Hematopoietic multipotent progenitor cell treated with erythropoietin and hydrocortisone succinate and interleukin-3 and kit ligand, for 17 days (in vitro differentiated cells): ENCODE data around the gene SLC29A1.
A peak's percentile ranks its signal among the peaks of the same experiment; 100 is the strongest.

ENCODE experiments used
- DNase-seq: peaks from one replicate; pipeline ENCODE4 v3.0.0-alpha.2; 2015; ENCODE audit warnings: low spot score

SLC29A1 gene

DNA sequence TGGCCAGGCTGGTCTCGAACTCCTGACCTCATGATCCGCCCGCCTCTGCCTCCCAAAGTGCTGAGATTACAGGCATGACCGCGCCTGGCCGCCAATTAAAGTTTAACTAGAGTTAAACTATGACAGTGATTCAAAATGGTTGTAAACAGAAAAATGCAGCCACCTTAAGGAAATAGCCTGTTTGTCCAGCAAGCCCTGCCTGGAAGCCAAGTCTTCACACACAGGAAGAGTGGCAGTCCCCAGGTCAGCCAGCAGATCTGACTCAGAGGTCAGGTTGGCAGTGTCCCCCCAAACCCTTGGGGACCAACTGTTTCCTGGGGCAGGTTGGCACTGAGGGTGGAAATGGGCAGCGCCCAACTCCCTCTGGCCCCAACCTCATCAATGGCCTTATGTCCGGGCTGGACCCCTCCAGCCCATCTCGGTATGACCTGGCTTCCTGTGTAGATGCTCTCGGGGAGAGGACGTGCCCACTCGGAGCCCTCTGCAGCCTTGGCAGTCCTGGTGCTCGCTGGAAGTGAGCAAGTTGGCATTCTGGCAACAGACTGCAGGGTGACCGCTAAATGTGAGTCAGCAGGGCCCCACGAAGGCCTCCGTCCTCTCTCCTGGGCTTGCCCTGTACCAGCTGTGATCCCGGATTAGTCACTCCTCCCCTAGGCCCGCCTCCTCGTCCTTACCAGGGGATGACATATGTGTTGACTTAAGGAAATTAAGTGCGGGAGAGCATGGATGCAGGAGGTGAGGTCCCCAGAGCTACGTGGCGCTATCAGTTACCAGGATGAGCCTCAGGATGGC, 13.8 kb downstream of the SLC29A1 start:
- peak; percentile 97 for DNase-seq

DNA sequence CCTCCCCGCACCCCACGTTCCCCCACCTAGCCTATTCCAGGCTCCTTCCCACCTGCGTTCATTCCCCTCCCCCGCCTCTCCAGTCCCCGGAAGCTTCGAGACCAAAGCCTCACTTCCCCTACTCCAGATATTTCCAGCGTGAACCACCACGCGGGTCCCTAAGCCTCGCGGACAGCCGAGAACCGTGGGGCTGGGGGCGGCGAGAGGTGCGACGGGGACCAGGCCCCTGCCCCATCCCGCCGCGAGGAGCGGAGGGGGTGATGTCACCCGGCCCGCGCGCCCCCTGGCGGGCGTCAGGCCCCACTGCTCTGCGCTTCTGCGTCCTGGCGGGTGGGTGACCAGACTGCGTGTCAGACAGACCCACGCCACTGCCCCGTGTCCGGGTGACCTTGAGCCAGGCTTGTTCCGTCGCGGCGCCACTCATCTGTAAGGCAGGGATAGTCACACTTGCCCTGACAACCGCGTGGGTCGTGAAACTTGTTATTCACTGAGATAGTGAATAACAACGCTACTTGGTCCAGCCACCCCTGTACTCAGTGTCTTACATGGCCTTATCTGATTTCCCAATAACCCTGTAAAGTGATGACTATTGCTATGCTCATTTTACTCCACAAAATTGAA, 14.5 kb downstream of the SLC29A1 start:
- DNase-seq = peak; percentile 91

DNA sequence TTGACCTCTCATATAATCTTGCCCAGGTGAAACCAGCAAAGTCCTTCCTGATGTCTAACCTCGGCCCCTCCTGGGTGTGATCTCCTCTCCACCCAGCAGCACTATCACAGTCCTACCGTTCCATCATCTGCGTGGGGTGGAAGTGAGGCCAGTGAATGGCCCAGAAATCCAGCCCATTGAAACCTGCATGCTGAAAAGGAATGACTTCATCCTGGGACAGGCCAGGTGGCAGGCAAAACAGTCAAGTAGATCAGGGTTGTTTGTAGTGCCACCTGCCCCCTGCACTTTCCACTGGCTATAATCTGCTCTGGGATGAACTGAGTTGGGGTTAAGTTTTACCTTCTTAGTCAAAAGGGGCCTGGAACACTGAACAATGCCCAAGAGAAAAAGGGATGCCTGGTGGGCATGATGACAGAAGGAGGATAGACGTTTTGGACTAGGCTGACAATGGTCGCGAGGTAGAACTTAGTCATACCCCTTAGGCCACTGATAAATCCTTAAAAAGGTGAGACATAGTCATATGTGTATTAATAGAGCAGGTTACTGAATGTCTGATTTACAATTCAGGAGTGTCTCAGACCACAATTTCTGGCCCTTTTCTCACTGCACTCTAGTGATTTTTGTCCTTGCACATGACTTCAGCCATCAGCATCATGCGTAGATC, 15.4 kb downstream of the SLC29A1 start:
- no peak for DNase-seq

DNA sequence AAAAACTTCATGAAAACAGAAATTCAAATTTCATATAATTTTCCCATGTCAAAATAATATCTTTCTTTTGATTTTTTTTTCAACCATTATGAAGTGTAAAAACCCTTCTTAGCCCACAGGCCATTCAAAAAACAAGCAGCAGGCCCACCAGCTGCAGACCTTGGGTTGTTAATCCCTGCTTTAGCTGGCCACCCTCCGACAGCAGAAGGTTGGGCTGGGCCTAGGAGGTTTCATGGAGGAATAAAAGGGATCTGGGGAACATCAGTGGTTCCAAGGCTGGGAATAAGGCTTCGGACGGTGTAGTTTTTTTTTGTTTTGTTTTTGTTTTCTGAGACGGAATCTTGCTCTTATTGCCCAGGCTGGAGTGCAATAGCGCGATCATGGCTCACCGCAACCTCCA, 19.9 kb downstream of the SLC29A1 start:
- no peak for DNase-seq

DNA sequence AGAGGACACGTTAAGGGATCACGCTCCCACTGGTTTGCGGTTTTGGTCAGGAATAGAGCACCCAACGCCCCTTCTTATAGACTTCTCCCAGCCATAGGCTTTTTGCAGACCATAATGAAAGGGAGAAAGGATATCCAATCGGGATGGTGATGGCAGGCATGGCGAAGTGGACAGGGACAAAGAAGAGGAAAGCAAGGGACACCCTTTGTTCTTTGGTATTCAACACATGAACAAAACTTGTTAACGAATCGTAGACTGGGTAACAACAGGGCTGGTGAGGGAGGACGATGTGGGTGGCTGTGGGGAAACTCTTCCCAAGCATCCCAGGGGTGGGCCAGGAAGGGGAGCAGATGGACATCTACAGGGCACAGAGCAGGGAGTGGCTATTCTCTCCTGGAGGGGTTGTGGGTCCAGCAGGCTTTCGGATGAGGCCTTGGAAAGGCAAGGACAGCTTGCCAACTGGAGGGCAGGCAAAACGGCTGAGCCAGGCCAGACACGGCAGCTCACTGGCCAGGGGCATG, 22.1 kb downstream of the SLC29A1 start:
- no peak for DNase-seq

DNA sequence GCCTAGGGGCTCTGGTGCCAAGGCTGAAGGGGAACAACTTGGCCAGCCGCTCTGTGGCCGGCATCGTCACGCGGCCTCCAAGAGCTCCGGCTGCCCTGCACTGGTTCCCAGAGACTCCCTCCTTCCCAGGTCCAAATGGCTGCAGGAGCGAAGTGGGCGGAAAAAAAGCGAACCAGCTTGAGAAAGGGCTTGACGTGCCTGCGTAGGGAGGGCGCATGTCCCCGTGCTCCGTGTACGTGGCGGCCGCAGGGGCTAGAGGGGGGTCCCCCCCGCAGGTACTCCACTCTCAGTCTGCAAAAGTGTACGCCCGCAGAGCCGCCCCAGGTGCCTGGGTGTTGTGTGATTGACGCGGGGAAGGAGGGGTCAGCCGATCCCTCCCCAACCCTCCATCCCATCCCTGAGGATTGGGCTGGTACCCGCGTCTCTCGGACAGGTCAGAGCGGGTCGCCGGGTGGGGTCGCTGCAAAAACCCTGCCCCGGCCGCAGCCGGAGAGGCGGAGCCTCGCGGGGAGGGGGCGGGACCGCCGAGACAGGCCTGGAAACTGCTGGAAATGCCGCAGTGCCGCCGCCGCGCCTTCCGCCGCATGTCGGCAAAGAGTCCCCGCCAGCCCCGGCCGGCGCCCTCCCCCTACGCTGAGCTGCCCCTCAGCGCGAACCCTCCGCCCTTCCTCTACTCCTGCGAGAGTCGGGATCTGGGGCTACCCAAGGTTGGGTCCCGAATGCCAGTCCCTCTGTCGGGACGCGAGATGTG, 22.7 kb downstream of the SLC29A1 start:
- peak; percentile 89 for DNase-seq

DNA sequence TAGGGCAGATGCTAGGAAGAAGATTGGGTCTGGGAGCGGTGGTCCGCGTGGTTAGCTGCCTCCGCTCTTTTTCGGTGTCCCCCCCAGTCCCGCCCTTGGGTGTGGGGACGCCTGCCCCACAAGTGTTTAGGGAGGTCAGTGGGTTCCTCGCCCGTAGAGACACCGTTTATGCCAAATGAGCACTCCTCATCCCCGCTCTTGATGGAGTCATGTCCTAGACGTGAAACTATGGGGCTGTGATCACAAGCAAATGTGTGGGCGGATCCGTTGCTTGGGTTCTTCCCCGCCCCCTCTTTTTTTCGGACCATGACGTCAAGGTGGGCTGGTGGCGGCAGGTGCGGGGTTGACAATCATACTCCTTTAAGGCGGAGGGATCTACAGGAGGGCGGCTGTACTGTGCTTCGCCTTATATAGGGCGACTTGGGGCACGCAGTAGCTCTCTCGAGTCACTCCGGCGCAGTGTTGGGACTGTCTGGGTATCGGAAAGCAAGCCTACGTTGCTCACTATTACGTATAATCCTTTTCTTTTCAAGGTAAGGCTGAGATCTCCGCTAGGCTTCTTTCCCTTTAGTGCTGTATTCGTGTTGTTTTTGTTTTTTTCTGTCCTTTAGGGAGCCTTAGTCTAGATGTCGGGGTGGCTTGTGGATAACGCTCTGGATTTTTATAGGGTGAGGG, 23.4 kb downstream of the SLC29A1 start, which contains the start of gene HSP90AB1:
Gene HSP90AB1 (plus strand): TSS at position 439 of the 675 bp plus-strand sequence. CDS start 1,529 bp downstream, outside the sequence.
- DNase-seq = peak; percentile 97

DNA sequence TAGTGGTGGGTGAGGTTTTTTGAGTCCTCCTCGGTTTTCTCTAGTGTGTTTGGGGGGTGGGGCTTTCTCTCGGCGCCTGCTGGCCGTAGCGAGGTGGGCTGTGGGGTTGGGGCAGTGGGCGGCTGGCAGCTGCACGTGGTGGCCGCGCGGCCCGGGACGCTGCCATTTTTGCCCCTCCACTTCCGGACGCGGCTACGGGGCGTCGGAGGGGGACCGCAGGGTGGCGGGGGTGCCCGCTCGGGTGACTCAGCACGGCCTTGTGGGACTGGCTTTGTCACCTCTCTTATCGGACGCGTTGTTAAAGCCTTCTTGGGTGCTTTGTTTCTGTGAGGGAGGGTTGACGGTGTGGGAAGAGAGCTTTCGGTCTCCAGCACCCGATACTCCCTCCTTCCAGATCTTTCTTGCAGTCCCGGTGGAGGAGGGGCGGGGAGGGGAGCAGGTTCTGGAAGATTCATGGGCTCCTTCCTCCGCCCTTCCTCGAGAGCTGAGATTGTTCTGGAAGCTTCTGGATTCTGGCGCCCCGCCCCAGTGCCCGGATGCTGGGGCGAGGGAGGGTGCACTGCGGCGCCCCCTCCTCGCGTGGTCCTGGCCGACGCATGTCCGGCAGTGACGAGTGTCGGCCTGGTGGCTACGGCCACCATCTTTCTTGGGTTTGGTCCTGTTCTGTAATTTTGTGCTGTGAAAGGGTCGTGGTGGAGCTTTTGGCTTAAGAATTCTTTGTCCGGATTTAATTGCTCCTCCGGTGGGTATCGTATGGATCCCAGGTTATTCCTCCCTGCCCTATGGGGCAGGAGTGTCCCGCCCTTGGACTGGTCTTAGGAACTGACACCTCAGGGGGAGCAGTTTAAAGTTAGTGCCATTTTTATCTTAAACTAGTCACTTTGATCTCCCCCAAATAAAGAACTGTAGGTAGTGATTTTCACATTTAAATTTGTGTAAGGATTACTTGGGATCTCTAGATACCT, 24.2 kb downstream of the SLC29A1 start:
- peak; percentile 88 for DNase-seq

DNA sequence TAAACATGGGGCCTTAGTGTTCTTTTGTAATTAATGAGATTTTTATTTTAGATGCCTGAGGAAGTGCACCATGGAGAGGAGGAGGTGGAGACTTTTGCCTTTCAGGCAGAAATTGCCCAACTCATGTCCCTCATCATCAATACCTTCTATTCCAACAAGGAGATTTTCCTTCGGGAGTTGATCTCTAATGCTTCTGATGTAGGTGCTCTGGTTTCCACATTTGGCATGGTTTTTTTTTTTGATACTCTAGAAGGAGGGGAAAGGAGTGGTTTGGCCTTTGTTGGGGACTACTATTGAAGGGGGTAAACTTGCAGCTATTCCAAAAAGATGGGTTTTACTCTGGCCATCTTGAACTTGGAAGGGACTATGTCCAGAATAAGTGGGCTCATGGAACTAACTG, 25.2 kb downstream of the SLC29A1 start:
- peak; percentile 39 for DNase-seq

DNA sequence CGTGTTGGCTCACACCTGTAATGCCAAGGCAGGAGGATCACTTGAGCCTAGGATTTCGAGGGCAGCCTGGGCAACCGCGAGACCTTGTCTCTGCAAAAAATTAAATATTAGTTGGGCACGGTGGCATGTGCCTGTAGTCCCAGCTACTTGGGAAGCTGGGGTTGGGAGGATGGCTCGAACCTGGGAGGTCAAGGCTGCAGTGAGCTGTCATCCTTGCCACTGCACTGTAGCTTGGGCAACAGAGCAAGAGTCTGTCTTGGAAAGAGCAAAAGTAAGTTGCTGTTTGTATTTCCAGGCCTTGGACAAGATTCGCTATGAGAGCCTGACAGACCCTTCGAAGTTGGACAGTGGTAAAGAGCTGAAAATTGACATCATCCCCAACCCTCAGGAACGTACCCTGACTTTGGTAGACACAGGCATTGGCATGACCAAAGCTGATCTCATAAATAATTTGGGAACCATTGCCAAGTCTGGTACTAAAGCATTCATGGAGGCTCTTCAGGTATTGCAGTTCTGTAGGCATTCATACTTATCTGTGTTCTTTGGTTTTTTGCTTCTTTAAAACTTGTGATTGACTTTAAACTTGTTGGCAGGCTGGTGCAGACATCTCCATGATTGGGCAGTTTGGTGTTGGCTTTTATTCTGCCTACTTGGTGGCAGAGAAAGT, 25.8 kb downstream of the SLC29A1 start:
- no peak for DNase-seq

DNA sequence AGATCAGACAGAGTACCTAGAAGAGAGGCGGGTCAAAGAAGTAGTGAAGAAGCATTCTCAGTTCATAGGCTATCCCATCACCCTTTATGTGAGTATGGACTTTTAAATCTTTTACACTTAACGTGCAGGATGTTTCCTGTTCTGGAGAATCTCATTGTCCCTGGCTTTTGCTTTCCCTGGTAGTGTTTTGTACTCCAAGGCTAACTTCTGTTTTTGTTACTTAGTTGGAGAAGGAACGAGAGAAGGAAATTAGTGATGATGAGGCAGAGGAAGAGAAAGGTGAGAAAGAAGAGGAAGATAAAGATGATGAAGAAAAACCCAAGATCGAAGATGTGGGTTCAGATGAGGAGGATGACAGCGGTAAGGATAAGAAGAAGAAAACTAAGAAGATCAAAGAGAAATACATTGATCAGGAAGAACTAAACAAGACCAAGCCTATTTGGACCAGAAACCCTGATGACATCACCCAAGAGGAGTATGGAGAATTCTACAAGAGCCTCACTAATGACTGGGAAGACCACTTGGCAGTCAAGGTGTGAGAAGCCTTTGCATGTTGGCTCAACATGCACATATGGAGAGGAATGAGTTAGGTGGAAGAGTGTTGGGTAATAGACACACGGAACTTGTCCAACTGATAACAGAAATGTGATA, 26.8 kb downstream of the SLC29A1 start:
- DNase-seq = peak; percentile 40

DNA sequence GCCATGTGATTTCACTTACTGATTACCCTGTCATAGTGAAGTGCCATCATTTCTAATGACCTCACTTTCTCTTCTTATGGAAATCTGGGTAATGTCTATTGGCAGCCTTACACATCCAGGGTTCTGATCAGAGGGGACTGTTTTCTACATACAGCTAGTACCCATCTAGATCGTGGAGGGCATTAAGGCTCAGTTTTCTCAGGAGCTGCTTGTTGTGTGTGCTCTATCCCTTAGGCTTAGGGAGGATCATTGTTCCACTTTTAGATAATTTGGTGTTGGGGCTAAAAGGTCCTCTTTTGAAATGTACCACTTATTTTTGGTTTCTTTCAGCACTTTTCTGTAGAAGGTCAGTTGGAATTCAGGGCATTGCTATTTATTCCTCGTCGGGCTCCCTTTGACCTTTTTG, 27.3 kb downstream of the SLC29A1 start:
- no peak for DNase-seq

DNA sequence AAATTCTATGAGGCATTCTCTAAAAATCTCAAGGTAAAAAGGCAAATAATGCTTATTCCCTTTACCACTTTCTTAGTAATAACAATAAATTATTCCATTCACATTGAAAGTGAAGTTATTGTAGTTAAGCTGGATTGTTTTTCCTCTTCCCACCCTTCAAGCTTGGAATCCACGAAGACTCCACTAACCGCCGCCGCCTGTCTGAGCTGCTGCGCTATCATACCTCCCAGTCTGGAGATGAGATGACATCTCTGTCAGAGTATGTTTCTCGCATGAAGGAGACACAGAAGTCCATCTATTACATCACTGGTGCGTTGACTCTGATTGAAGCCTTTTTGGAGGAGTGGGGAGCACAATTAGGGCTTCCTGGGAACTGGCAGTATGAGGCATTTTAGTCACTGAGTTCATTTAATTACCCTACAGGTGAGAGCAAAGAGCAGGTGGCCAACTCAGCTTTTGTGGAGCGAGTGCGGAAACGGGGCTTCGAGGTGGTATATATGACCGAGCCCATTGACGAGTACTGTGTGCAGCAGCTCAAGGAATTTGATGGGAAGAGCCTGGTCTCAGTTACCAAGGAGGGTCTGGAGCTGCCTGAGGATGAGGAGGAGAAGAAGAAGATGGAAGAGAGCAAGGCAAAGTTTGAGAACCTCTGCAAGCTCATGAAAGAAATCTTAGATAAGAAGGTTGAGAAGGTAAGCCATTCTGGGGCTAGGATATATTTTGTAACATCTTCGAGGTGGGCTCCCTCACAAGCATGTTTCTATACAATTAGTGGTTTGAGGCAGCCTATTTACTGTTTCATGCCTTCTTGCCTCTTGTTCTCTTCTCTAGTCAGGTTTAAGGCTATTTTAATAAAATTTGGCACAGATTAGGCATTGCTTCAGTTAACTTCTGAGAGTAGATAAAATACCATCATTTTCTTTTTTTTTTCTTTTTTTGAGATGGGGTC, 28.5 kb downstream of the SLC29A1 start:
- DNase-seq = no peak

DNA sequence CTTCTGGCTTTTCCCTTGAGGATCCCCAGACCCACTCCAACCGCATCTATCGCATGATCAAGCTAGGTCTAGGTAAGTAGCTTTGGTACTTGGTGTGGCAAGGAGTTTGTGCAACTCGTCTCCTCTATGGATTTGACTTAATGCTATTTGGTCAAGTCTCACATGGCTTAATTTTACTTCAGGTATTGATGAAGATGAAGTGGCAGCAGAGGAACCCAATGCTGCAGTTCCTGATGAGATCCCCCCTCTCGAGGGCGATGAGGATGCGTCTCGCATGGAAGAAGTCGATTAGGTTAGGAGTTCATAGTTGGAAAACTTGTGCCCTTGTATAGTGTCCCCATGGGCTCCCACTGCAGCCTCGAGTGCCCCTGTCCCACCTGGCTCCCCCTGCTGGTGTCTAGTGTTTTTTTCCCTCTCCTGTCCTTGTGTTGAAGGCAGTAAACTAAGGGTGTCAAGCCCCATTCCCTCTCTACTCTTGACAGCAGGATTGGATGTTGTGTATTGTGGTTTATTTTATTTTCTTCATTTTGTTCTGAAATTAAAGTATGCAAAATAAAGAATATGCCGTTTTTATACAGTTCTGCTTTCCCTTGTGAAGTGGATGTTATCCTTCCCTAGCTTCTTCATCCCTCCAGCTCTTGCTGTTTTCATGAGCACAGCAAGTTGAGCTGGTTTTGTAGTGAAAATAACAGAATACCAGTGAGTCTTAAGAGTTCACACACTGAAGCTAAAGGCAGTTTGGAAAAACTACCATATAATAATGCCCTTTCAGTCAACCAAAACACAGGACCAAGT, 30.1 kb downstream of the SLC29A1 start:
- DNase-seq = peak; percentile 82

DNA sequence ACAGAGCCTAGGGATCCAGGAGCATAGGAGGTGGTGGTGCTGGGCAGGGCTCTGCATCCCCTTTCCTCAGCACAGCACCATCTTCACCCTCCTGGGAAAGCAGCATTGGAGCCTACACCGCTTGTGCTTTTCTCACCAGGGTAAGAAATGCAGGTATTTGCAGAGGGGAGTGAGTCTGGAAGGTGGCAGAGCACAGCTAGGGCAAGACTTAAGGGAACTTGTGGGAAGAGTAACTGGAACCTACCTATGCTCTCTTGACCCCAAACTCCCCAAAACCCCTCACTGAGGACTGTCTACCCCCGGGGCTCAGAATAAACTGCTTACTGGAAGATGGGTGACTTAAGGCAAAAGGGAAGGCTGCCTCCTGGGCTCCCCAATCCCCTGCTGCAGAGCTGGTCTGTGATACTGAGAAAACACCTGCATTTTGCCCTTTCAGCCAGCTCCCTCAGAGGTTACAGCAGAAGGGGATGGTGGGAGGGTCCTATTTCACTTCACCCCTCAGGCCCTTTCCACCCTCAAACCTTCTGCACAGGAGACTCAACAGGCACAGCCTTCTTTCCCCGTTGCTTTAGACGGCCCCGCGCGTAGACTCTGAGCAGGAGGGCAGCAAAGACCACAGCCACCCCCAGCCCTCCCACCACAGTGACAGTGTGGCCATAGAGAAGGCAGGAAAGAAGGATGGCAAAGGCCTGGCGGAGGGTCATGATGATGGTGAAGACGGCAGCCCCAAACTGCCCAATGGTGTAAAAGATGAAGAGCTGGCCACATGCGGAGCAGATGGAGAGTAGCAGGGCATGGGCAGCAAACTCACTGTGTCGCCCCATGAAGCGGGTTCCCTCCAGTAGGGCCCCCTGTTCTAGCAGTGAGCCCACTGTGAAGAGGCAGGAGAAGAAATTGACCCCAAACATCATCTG, 31.1 kb downstream of the SLC29A1 start:
- DNase-seq = no peak
